ENCODE data around the gene LAGE3. TPM values are rescaled to one million over a fixed set of nuclear protein-coding genes. Genes with fewer than 3 reads are reported as not detected.

Gene LAGE3
- total RNA-seq, 1 donor from 2014 or later: 15.6 TPM

GRCh38 chrX:154457491-154458115, 21.5 kb downstream of the LAGE3 start:
- DNase-seq (ENCODE audit: extremely low spot score, unreplicated experiment): no peak
- H3K27ac Mint-ChIP-seq (ENCODE audit: unreplicated experiment): peak overlapping the region; percentile 93
- peaks cover 14% of the 10 kb centered on the region for H3K4me1 Mint-ChIP-seq (ENCODE audit: unreplicated experiment)
- H3K27me3 Mint-ChIP-seq (ENCODE audit: unreplicated experiment): no peaks in the 10 kb centered on the region
- H3K4me3 Mint-ChIP-seq (ENCODE audit: unreplicated experiment): peak overlapping the region; percentile 90
- H3K9me3 Mint-ChIP-seq (ENCODE audit: unreplicated experiment): no peaks in the 10 kb centered on the region
- H3K36me3 Mint-ChIP-seq (ENCODE audit: unreplicated experiment): peaks cover 9% of the 10 kb centered on the region
- no peak for TF ChIP-seq CTCF (IDR thresholded peaks at IDR 0.05)

GRCh38 chrX:154452823-154453222, 26.3 kb downstream of the LAGE3 start:
- H3K27ac Mint-ChIP-seq (ENCODE audit: unreplicated experiment): no peak overlapping the region
- peaks cover 3% of the 10 kb centered on the region for H3K4me1 Mint-ChIP-seq (ENCODE audit: unreplicated experiment)
- peaks cover 13% of the 10 kb centered on the region for H3K36me3 Mint-ChIP-seq (ENCODE audit: unreplicated experiment)
- no peak overlapping the region for H3K4me3 Mint-ChIP-seq (ENCODE audit: unreplicated experiment)
- H3K27me3 Mint-ChIP-seq (ENCODE audit: unreplicated experiment): no peaks in the 10 kb centered on the region
- no peaks in the 10 kb centered on the region for H3K9me3 Mint-ChIP-seq (ENCODE audit: unreplicated experiment)
- TF ChIP-seq CTCF (IDR thresholded peaks at IDR 0.05): no peak
- DNase-seq (ENCODE audit: extremely low spot score, unreplicated experiment): no peak

GRCh38 chrX:154450312-154450711, 28.8 kb downstream of the LAGE3 start:
- H3K27me3 Mint-ChIP-seq (ENCODE audit: unreplicated experiment): no peaks in the 10 kb centered on the region
- no peak overlapping the region for H3K27ac Mint-ChIP-seq (ENCODE audit: unreplicated experiment)
- H3K4me3 Mint-ChIP-seq (ENCODE audit: unreplicated experiment): no peak overlapping the region
- H3K4me1 Mint-ChIP-seq (ENCODE audit: unreplicated experiment): peaks cover 4% of the 10 kb centered on the region
- no peak for DNase-seq (ENCODE audit: extremely low spot score, unreplicated experiment)
- H3K9me3 Mint-ChIP-seq (ENCODE audit: unreplicated experiment): no peaks in the 10 kb centered on the region
- no peak for TF ChIP-seq CTCF (IDR thresholded peaks at IDR 0.05)
- peaks cover 15% of the 10 kb centered on the region for H3K36me3 Mint-ChIP-seq (ENCODE audit: unreplicated experiment)

GRCh38 chrX:154449618-154450017, 29.5 kb downstream of the LAGE3 start:
- no peak for TF ChIP-seq CTCF (IDR thresholded peaks at IDR 0.05)
- DNase-seq (ENCODE audit: extremely low spot score, unreplicated experiment): no peak
- Mint-ChIP-seq H3K27me3 (ENCODE audit: unreplicated experiment) (no peaks in the 10 kb centered on the region), H3K4me3 (ENCODE audit: unreplicated experiment) (no peak overlapping the region), H3K36me3 (ENCODE audit: unreplicated experiment) (peaks cover 14% of the 10 kb centered on the region), H3K9me3 (ENCODE audit: unreplicated experiment) (no peaks in the 10 kb centered on the region), H3K4me1 (ENCODE audit: unreplicated experiment) (peaks cover 4% of the 10 kb centered on the region), H3K27ac (ENCODE audit: unreplicated experiment) (no peak overlapping the region)

- no peak overlapping the region for H3K4me3 Mint-ChIP-seq (ENCODE audit: unreplicated experiment)
- no peak for DNase-seq (ENCODE audit: extremely low spot score, unreplicated experiment)
Observed at GRCh38 chrX:154448484-154448883, 30.6 kb downstream of the LAGE3 start.

More at GRCh38 chrX:154448484-154448883, 30.6 kb downstream of the LAGE3 start:
- H3K27me3 Mint-ChIP-seq (ENCODE audit: unreplicated experiment): no peaks in the 10 kb centered on the region
- H3K9me3 Mint-ChIP-seq (ENCODE audit: unreplicated experiment): no peaks in the 10 kb centered on the region
- H3K4me1 Mint-ChIP-seq (ENCODE audit: unreplicated experiment): peaks cover 6% of the 10 kb centered on the region
- H3K27ac Mint-ChIP-seq (ENCODE audit: unreplicated experiment): peak overlapping the region; percentile 34
- H3K36me3 Mint-ChIP-seq (ENCODE audit: unreplicated experiment): peaks cover 13% of the 10 kb centered on the region
- no peak for TF ChIP-seq CTCF (IDR thresholded peaks at IDR 0.05)
